AG09309 (cell line): ENCODE data around the gene DNM3.

Source experiments
- DNase-seq: peaks from one replicate; pipeline ENCODE4 v3.0.0-alpha.2; 2010; ENCODE audit warnings: low read depth
- H3K4me3 ChIP-seq: 2 replicates; pipeline ENCODE4 v1.5.1; 2011; ENCODE audit warnings: mild to moderate bottlenecking, low read depth, low read length, moderate library complexity; ENCODE audit not compliant: control insufficient read depth
- CTCF ChIP-seq: IDR thresholded peaks from 2 replicates; pipeline ENCODE4 v1.5.1; 2011; ENCODE audit warnings: mild to moderate bottlenecking, low read depth, low read length, inconsistent platforms; ENCODE audit not compliant: insufficient read depth, control insufficient read depth; ENCODE audit errors: missing control alignments

The DNM3 gene

GRCh38 chr1:172140072-172140471 is 298.8 kb downstream of the DNM3 start:
- H3K4me3 ChIP-seq: peak overlapping the region; percentile 7; the same call in 1 of the 2 replicates
- no peak for TF ChIP-seq CTCF
- no peak for DNase-seq

- DNase-seq: no peak
- TF ChIP-seq CTCF: no peak
- no peak overlapping the region; the same call in 1 of the 2 replicates for H3K4me3 ChIP-seq
Measured at GRCh38 chr1:172140591-172140990, 299.3 kb downstream of the DNM3 start.

- peak overlapping the region; percentile 57 for H3K4me3 ChIP-seq
- DNase-seq: no peak
Measured at GRCh38 chr1:172141341-172141881, 300.1 kb downstream of the DNM3 start.

GRCh38 chr1:172142324-172142723 is 301.0 kb downstream of the DNM3 start:
- peak overlapping the region; percentile 57 for H3K4me3 ChIP-seq
- no peak for TF ChIP-seq CTCF
- DNase-seq: no peak

More at GRCh38 chr1:172141341-172141881, 300.1 kb downstream of the DNM3 start:
- TF ChIP-seq CTCF: no peak

GRCh38 chr1:172143384-172144055 is 302.2 kb downstream of the DNM3 start:
- TF ChIP-seq CTCF: no peak
- DNase-seq: no peak
- H3K4me3 ChIP-seq: peak overlapping the region; percentile 57

- H3K4me3 ChIP-seq: peak overlapping the region; percentile 57
- no peak for TF ChIP-seq CTCF
- peak; percentile 97 for DNase-seq
Measured at GRCh38 chr1:172144445-172145061, 303.3 kb downstream of the DNM3 start.
